Suprapubic skin (tissue), 3 donors: ENCODE data around the gene MAOA.

Experiments
- POLR2A ChIP-seq, 2 donors: fragments of 450-650 bp; IDR thresholded peaks; one replicate each; pipeline ENCODE4 v1.6.1; 2017; ENCODE audit warnings: antibody characterized with exemption in 2 of 2, mild to moderate bottlenecking in 2 of 2, moderate library complexity in 2 of 2
- TF ChIP-seq, protein P1 (sequence below), 2 donors: fragments of 200-600 bp in 1 of 2; fragments of 450-650 bp in 1 of 2; sonication (generic) in 1 of 2; IDR thresholded peaks; one replicate each; pipeline ENCODE4 v1.5.1; 2016 to 2019; ENCODE audit warnings: antibody characterized with exemption in 2 of 2, mild to moderate bottlenecking in 1 of 2, moderate library complexity in 1 of 2

DNA sequence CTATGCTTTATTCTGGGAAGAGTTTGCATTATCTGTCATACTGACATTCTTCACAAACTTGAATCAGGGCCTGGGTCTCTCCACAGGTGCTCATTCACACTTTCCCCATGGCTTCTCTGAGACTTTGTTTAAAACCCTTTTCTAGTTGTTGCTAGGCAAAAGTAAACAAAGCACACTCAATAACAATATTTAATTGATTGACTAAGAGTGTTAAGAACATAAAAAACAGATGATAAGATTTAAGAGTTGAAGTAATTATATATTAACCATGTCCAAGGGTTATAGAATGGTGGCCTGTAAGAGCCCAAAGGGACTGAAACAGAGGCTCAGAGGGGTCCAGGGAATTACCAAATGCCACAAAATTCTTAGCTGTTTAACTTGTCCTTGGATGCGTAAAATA, 7.1 kb downstream of the MAOA start:
- no peak for TF ChIP-seq POLR2A (IDR thresholded peaks at IDR 0.05)
- TF ChIP-seq, protein P1, sequence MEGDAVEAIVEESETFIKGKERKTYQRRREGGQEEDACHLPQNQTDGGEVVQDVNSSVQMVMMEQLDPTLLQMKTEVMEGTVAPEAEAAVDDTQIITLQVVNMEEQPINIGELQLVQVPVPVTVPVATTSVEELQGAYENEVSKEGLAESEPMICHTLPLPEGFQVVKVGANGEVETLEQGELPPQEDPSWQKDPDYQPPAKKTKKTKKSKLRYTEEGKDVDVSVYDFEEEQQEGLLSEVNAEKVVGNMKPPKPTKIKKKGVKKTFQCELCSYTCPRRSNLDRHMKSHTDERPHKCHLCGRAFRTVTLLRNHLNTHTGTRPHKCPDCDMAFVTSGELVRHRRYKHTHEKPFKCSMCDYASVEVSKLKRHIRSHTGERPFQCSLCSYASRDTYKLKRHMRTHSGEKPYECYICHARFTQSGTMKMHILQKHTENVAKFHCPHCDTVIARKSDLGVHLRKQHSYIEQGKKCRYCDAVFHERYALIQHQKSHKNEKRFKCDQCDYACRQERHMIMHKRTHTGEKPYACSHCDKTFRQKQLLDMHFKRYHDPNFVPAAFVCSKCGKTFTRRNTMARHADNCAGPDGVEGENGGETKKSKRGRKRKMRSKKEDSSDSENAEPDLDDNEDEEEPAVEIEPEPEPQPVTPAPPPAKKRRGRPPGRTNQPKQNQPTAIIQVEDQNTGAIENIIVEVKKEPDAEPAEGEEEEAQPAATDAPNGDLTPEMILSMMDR (IDR thresholded peaks at IDR 0.05): no peak
